MM.1S (cell line): ENCODE measurements around the gene P4HTM.

Experiments
- DNase-seq: peaks from one replicate; pipeline ENCODE4 v3.0.0-alpha.2; 2015
- H2AFZ ChIP-seq: fragments of 300-600 bp; sonication (generic); 2 replicates; pipeline ENCODE4 v1.6.0; 2016; ENCODE audit warnings: antibody characterized with exemption, low read length
- H3F3A ChIP-seq: fragments of 300-600 bp; sonication (generic); 2 replicates; pipeline ENCODE4 v1.6.1; 2016; ENCODE audit warnings: mild to moderate bottlenecking, antibody characterized with exemption, low read length, moderate library complexity, mixed read lengths; ENCODE audit not compliant: insufficient read depth
- H3K27ac ChIP-seq: fragments of 300-600 bp; sonication (generic); 2 replicates; pipeline ENCODE4 v1.5.1; 2016; ENCODE audit warnings: mild to moderate bottlenecking, low read length
- H3K27me3 ChIP-seq: fragments of 300-600 bp; sonication (generic); replicated peaks from 2 replicates; pipeline ENCODE4 v1.6.0; 2016; ENCODE audit warnings: low read length; ENCODE audit not compliant: insufficient read depth
- H3K36me3 ChIP-seq: fragments of 300-600 bp; sonication (generic); replicated peaks from 2 replicates; pipeline ENCODE4 v1.6.1; 2016; ENCODE audit warnings: mild to moderate bottlenecking, low read length, mixed read lengths; ENCODE audit not compliant: insufficient read depth
- H3K4me1 ChIP-seq: fragments of 300-600 bp; sonication (generic); 2 replicates; pipeline ENCODE4 v1.6.1; 2016; ENCODE audit warnings: low read length, mixed read lengths
- H3K4me2 ChIP-seq: fragments of 300-600 bp; sonication (generic); 2 replicates; pipeline ENCODE4 v1.6.0; 2016; ENCODE audit warnings: low read depth, low read length
- H3K4me3 ChIP-seq: fragments of 300-600 bp; sonication (generic); 2 replicates; pipeline ENCODE4 v1.5.1; 2016; ENCODE audit warnings: low read length, mixed read lengths
- H3K79me2 ChIP-seq: fragments of 300-600 bp; sonication (generic); 2 replicates; pipeline ENCODE4 v1.6.1; 2016; ENCODE audit warnings: mixed run types, low read length, mixed read lengths
- H3K9ac ChIP-seq: fragments of 300-600 bp; sonication (generic); 2 replicates; pipeline ENCODE4 v1.6.1; 2016; ENCODE audit warnings: low read length, mixed read lengths
- H3K9me2 ChIP-seq: fragments of 300-600 bp; sonication (generic); replicated peaks from 2 replicates; pipeline ENCODE4 v1.6.1; 2016; ENCODE audit warnings: mild to moderate bottlenecking, low read length, mixed read lengths; ENCODE audit not compliant: insufficient read depth
- H3K9me3 ChIP-seq: fragments of 300-600 bp; sonication (generic); replicated peaks from 2 replicates; pipeline ENCODE4 v1.6.1; 2016; ENCODE audit warnings: mild to moderate bottlenecking, low read length, mixed read lengths; ENCODE audit not compliant: insufficient read depth
- H4K20me1 ChIP-seq: fragments of 300-600 bp; sonication (generic); 2 replicates; pipeline ENCODE4 v1.6.1; 2016; ENCODE audit warnings: mild to moderate bottlenecking, low read length, moderate library complexity, mixed read lengths; ENCODE audit not compliant: insufficient read depth
- EZH2 ChIP-seq: fragments of 300-600 bp; sonication (generic); optimal IDR thresholded peaks from 2 replicates; pipeline ENCODE3; 2017; ENCODE audit warnings: low read depth, mild to moderate bottlenecking, antibody characterized with exemption, low read length, mixed read lengths
- EZH2phosphoT487 ChIP-seq: fragments of 300-600 bp; sonication (generic); IDR thresholded peaks from 2 replicates; pipeline ENCODE4 v1.6.1; 2018; ENCODE audit warnings: antibody characterized with exemption, low read length
- TF ChIP-seq, protein P1 (sequence below): fragments of 300-600 bp; sonication (generic); IDR thresholded peaks from 2 replicates; pipeline ENCODE4 v1.5.1; 2016; ENCODE audit warnings: antibody characterized with exemption, low read length, mixed read lengths

Gene P4HTM

DNA sequence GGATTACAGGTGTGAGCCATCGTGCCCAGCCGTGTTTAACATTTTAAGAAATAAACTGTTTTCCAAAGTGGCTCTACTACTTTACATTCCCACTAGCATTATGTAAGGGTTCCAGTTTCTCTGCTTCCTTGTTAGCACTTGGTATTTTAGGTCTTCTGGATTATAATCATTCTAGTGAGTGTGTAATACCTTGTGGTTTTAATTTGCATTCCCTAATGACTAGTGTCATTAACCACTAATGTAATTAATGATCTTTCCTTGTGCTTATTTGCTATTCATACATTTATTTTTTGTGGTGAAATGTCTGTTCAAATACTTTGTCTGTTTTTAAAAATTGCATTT, 40.7 kb upstream of the P4HTM start:
- TF ChIP-seq EZH2 (no peak), EZH2phosphoT487 (no peak)
- TF ChIP-seq, protein P1, sequence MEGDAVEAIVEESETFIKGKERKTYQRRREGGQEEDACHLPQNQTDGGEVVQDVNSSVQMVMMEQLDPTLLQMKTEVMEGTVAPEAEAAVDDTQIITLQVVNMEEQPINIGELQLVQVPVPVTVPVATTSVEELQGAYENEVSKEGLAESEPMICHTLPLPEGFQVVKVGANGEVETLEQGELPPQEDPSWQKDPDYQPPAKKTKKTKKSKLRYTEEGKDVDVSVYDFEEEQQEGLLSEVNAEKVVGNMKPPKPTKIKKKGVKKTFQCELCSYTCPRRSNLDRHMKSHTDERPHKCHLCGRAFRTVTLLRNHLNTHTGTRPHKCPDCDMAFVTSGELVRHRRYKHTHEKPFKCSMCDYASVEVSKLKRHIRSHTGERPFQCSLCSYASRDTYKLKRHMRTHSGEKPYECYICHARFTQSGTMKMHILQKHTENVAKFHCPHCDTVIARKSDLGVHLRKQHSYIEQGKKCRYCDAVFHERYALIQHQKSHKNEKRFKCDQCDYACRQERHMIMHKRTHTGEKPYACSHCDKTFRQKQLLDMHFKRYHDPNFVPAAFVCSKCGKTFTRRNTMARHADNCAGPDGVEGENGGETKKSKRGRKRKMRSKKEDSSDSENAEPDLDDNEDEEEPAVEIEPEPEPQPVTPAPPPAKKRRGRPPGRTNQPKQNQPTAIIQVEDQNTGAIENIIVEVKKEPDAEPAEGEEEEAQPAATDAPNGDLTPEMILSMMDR: no peak
- Histone ChIP-seq H3K9me3 (no peaks in the 10 kb centered on the region), H3K9ac (no peak overlapping the region), H3F3A (peaks cover 10% of the 10 kb centered on the region), H3K27me3 (no peaks in the 10 kb centered on the region), H3K36me3 (no peaks in the 10 kb centered on the region), H3K4me2 (no peak overlapping the region), H3K79me2 (peaks cover 64% of the 10 kb centered on the region), H3K9me2 (no peaks in the 10 kb centered on the region), H3K27ac (no peak overlapping the region), H3K4me1 (peaks cover 25% of the 10 kb centered on the region), H2AFZ (no peak overlapping the region), H4K20me1 (no peaks in the 10 kb centered on the region), H3K4me3 (no peak overlapping the region)
- DNase-seq: no peak

DNA sequence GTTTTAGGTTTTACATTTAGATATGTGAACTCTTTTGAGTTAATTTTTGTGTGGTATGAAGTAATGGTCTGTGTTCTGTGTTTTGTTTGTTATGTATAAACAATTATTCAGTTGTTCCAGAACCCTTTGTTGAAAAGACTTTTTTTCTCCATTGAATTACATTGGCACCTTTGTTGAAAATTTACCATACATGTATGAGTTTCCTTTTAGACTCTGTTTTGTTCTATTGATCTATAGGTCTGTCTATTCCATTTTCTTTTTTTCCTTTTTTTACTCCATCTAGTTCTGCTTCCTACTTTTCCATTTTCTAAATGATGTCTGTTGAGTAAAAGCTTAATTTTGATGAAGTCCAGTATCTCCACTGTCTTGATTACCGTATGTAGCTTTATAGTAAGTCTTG, 40.0 kb upstream of the P4HTM start:
- H3K27me3 ChIP-seq: no peaks in the 10 kb centered on the region
- peaks cover 18% of the 10 kb centered on the region for H3K4me1 ChIP-seq

DNA sequence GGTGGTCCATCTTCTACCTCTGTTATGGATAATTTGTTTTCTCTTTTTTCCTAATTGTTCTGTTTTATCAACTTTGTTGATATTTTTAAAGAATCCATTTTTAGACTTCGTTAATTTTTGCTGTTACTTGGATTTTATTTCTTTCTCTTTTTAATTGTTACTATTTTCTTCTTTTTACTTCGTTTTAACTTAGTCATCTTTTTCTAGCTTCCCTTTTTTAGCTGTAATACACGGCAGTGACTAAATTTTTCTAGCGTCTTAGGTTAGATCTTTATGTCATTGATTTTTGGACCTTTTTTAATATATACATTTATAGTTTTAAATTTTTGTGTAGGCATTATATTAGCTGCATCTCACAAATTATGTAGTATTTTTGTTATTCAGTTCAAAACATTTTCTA, 38.3 kb upstream of the P4HTM start:
- Histone ChIP-seq H3K4me3 (no peak overlapping the region), H3K36me3 (no peaks in the 10 kb centered on the region), H3K4me1 (peaks cover under 1% of the 10 kb centered on the region; the same call in 1 of the 2 replicates), H3K27ac (no peak overlapping the region), H4K20me1 (no peaks in the 10 kb centered on the region), H3K27me3 (no peaks in the 10 kb centered on the region), H3K9me2 (no peaks in the 10 kb centered on the region), H3K9me3 (no peaks in the 10 kb centered on the region), H3F3A (no peaks in the 10 kb centered on the region), H2AFZ (no peak overlapping the region), H3K79me2 (peaks cover 76% of the 10 kb centered on the region), H3K4me2 (no peak overlapping the region), H3K9ac (no peak overlapping the region)
- TF ChIP-seq EZH2 (no peak), EZH2phosphoT487 (no peak)
- TF ChIP-seq, protein P1: no peak
- no peak for DNase-seq

More for the DNA sequence above, 40.0 kb upstream of the P4HTM start:
- H3K27ac ChIP-seq: no peak overlapping the region
- peaks cover 3% of the 10 kb centered on the region; the same call in 1 of the 2 replicates for H3F3A ChIP-seq
- TF ChIP-seq, protein P1: no peak
- TF ChIP-seq EZH2phosphoT487 (no peak), EZH2 (no peak)
- DNase-seq: no peak
- no peak overlapping the region for H2AFZ ChIP-seq
- H3K9me2 ChIP-seq: no peaks in the 10 kb centered on the region
- no peak overlapping the region for H3K4me2 ChIP-seq
- H3K79me2 ChIP-seq: peaks cover 71% of the 10 kb centered on the region
- no peaks in the 10 kb centered on the region for H3K36me3 ChIP-seq
- no peaks in the 10 kb centered on the region for H4K20me1 ChIP-seq
- no peak overlapping the region for H3K4me3 ChIP-seq
- no peak overlapping the region for H3K9ac ChIP-seq
- H3K9me3 ChIP-seq: no peaks in the 10 kb centered on the region
